GM13977 (cell line): ENCODE data around the gene MST1R.

Source experiments
- DNase-seq: peaks from one replicate; pipeline ENCODE4 v3.0.0; 2012; ENCODE audit warnings: low spot score
- in situ Hi-C: fragments of 300-500 bp; cut with MboI; formaldehyde crosslinking; loops from one replicate; pipeline ENCODE4 v1.12.0; 2022; ENCODE audit warnings: low sequenced_read_pairs, low pct_unique_long_range_greater_than_20kb, mixed read lengths, inconsistent platforms; ENCODE audit not compliant: unreplicated experiment
- TF ChIP-seq, protein P1 (sequence below): IDR thresholded peaks from 2 replicates; pipeline ENCODE4 v1.5.1; 2012; ENCODE audit warnings: mild to moderate bottlenecking, control low read depth; ENCODE audit not compliant: insufficient read depth; ENCODE audit errors: extremely low read depth, missing control alignments

MST1R gene

DNA sequence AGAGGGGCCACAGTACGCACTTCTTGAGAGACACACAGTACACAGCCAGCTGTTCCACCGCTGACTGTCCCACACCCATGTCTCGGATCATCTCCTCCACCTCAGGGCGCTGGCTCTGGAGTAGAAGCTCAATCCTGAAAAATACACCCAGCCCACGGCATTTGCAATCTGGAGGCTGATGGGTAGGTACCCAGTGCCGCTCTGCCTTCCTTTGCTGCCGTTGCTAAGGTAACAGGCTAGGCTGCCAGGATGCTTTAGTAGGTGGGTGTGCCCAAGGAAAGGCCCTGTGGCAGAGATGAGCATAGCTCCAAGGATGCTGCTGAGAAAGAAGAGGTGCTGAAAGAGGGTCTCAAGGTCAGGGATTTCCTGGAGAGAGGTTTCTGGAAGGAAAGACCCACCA, 61.9 kb downstream of the MST1R start:
- in situ Hi-C loops, result no loop called here
- DNase-seq, result no peak
- TF ChIP-seq, protein P1, sequence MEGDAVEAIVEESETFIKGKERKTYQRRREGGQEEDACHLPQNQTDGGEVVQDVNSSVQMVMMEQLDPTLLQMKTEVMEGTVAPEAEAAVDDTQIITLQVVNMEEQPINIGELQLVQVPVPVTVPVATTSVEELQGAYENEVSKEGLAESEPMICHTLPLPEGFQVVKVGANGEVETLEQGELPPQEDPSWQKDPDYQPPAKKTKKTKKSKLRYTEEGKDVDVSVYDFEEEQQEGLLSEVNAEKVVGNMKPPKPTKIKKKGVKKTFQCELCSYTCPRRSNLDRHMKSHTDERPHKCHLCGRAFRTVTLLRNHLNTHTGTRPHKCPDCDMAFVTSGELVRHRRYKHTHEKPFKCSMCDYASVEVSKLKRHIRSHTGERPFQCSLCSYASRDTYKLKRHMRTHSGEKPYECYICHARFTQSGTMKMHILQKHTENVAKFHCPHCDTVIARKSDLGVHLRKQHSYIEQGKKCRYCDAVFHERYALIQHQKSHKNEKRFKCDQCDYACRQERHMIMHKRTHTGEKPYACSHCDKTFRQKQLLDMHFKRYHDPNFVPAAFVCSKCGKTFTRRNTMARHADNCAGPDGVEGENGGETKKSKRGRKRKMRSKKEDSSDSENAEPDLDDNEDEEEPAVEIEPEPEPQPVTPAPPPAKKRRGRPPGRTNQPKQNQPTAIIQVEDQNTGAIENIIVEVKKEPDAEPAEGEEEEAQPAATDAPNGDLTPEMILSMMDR, result no peak

DNA sequence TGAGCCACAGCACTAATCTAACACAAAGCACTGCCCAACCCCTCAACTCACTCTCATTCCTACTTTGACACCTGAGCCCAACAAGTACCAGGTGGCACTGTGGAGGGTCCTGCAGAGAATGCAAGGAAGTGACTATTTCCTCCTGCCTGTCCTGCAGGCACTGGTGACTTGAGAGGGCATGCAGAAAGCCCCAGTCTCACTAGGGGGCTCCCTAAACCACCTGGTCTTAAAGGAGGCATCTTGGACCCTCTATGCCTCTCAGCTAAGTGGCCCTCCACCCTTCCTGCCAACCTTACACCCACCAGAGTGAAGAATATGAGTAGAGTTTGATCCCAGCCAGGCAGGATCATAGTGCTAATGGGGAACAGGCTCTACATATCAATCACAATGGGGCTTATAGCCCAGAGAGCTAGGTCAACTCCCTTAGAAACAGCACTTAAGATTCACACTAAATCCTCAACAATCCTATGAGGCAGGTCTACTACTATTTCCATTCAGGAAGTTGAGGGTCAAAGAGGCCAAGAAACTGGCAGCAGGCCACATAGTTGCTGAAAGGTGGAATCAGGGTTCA, 62.5 kb downstream of the MST1R start:
- in situ Hi-C loops, result no loop called here
- TF ChIP-seq, protein P1, result peak; percentile 56
- DNase-seq, result no peak

DNA sequence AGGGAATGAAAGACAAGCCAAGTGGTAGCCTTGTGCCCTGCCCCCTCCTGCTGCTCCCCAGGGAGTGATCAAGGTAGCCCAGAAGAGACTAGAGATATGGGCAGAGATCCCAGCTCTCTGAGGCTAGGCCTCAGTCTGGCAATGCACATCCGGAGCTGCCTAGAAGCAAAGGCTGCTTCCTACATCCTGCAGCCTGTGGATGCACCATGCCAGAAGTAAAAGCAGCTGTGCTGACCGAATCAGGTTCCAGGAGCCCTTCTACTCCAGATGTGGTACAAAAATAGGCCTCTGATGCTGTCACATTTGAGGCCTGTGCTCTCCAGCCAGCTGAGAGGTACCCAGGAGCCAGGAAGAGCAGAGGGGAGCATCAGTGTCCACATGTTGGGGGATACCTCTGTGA, 63.3 kb downstream of the MST1R start:
- in situ Hi-C loops, result no loop called here
- TF ChIP-seq, protein P1, result no peak
- no peak for DNase-seq

DNA sequence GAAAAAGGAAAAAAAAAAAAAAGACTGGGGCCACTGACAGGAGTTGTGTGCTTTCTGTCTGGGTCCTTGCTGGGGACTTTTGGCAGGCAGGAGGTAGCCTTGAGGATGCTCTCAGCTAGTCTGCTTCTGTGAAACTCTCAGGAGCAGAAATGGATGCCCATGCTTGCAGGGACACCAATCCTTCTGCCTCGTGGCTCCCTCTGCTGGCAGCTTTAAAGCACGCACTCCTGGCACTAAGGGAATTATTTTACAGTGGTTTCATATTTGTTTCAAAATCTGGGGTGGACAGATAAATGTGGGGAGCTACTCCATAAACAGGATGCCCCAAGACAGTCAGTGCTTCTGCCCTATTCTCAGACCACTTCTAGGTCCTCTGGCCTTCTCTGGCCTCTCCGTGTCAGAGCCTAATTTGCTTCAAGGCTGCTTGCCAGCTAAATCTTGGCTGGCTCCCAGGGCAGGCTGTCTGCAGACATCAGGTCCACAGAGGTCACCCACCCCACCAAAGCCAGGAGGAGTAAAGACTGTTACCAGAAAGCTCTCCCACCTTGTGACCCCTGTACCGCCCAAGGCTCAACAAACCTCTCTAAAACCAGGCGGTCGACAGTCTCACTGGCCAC, 64.4 kb downstream of the MST1R start:
- in situ Hi-C loops, result no loop called here
- peak; percentile 76 for DNase-seq
- TF ChIP-seq, protein P1, result peak; percentile 94
